Measurements from ENCODE around the gene ASTN1. TPM values are rescaled to one million over a fixed set of nuclear protein-coding genes. Genes with fewer than 3 reads are reported as not detected.

The ASTN1 gene
- total RNA-seq, 6 experiments from 2014 or later = not detected

DNA sequence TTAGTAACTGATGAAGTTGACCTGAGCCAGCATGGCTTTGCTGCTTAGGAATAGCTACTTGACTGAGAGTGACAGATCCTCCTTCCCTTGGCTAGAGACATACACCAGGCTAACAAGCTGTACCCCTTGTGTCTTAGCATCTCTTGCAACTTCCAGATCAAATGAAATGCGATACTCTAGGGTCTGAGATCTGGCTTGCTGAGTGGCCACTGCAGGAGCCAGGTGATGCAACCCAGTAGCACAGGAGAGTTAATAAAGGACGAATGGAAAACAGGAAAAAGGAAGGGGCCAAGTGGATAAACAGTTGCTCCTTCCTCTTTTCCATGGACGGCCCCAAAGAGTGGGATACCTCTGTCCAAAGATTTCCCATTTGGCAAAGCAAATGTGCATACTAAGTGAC is 38.2 kb downstream of the ASTN1 start:
- peaks cover 32% of the 10 kb centered on the region for H3K9me3 Mint-ChIP-seq
- TF ChIP-seq, protein P1, sequence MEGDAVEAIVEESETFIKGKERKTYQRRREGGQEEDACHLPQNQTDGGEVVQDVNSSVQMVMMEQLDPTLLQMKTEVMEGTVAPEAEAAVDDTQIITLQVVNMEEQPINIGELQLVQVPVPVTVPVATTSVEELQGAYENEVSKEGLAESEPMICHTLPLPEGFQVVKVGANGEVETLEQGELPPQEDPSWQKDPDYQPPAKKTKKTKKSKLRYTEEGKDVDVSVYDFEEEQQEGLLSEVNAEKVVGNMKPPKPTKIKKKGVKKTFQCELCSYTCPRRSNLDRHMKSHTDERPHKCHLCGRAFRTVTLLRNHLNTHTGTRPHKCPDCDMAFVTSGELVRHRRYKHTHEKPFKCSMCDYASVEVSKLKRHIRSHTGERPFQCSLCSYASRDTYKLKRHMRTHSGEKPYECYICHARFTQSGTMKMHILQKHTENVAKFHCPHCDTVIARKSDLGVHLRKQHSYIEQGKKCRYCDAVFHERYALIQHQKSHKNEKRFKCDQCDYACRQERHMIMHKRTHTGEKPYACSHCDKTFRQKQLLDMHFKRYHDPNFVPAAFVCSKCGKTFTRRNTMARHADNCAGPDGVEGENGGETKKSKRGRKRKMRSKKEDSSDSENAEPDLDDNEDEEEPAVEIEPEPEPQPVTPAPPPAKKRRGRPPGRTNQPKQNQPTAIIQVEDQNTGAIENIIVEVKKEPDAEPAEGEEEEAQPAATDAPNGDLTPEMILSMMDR (IDR thresholded peaks at IDR 0.05) = no peak
- no peak overlapping the region for H3K4me3 Mint-ChIP-seq
- H3K27me3 Mint-ChIP-seq (ENCODE audit: insufficient read depth) = no peaks in the 10 kb centered on the region
- no peak for DNase-seq
- H3K4me1 Mint-ChIP-seq (ENCODE audit: low read depth) = no peaks in the 10 kb centered on the region
- H3K27ac Mint-ChIP-seq = no peak overlapping the region
- H3K36me3 Mint-ChIP-seq (ENCODE audit: low read depth) = no peaks in the 10 kb centered on the region

DNA sequence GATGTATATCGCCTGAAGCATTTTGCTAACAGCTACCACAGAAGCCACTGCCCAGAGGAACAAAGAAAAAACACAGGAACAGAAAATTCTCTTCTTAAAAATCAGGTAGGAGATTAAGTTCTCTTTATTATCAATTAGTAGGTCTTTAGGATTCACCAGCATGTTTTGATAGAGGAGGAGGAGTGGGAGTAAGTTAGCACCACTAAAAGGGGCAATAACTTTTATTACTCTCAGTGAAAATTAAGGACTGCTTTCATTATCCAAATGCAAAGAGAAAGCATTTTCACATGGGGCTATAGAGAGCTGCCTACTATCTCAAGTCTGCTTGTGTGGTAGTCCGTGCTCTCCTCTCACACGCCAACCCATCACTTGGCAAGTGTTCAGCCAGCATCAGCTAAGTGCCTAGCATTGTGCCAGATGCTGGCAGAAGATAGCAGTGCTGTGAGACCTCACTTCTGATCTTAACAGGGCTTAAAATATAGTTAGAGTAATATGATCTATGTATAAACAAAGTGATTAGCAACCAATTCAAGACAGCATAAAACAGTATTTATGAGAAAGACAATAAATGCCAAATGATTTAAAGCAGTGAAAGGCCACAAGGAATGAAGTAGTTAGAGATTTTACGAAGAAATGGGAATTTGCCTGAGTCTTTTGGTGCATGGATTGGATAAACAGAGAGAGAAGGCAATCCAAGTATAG is 39.8 kb downstream of the ASTN1 start:
- no peak overlapping the region for H3K4me3 Mint-ChIP-seq
- no peaks in the 10 kb centered on the region for H3K27me3 Mint-ChIP-seq (ENCODE audit: insufficient read depth)
- H3K4me1 Mint-ChIP-seq (ENCODE audit: low read depth) = no peaks in the 10 kb centered on the region
- peaks cover 32% of the 10 kb centered on the region for H3K9me3 Mint-ChIP-seq
- no peak overlapping the region for H3K27ac Mint-ChIP-seq
- TF ChIP-seq, protein P1 (IDR thresholded peaks at IDR 0.05) = no peak
- no peak for DNase-seq
- H3K36me3 Mint-ChIP-seq (ENCODE audit: low read depth) = no peaks in the 10 kb centered on the region

DNA sequence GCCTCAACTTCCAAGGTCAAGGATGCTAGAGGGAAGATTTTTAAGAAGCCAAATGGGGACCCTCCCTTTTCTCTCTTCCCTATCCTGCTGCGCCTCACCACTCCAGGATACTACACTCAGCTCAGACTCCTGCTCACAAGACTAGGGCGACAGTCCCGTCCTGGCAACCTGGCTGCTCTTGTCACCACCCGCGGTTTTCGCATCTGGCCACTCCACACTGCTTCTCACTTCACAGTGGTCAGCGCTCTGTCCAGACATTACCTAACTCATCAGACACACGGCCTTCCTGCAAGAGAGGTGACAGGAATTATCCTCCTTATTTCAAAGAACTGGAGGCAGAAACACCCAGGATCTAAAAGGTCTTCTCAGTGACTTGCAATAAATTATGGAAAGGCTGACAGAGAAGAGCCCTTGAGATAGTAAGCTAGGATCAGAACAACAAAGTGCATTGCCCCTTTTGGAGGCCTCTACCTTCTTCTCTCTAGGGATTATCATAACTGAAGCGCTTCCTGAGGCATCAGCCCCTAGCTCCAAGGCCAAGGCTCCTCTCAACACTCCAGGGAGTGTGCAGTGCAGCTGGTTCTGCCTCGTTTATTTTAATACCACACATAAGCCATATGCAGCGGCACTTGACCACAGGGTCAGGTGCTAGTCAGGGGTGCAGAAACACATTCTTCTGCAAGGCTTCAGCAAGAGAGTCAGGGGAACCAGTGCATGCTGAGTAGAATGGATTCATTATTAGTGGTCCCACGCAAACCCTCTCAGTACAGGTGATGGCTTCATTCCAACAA is 41.9 kb downstream of the ASTN1 start:
- Mint-ChIP-seq H3K27me3 (ENCODE audit: insufficient read depth) (no peaks in the 10 kb centered on the region), H3K4me3 (no peak overlapping the region), H3K27ac (no peak overlapping the region), H3K36me3 (ENCODE audit: low read depth) (no peaks in the 10 kb centered on the region), H3K9me3 (peaks cover 25% of the 10 kb centered on the region), H3K4me1 (ENCODE audit: low read depth) (no peaks in the 10 kb centered on the region)
- TF ChIP-seq, protein P1 (IDR thresholded peaks at IDR 0.05) = no peak
- DNase-seq = no peak

DNA sequence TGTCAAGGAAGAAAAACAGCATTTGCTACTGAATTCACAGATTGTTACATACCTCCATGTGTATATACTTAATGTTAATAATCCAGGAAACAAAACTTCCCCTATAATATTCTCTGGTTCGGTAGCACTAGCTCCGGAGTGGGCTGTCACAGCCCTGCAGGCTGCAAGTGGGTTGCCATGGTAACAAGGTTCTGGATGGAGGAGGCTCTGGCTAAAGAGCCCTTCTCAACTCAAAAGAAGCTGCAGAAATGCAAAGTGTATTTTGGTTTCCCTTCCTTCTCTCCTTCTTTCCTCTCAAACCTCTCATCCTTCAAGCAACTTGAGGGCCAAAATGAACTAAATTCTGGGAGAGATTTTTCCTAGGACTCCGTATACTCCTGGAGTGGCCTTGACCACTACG is 45.2 kb downstream of the ASTN1 start:
- Mint-ChIP-seq H3K4me1 (ENCODE audit: low read depth) (no peaks in the 10 kb centered on the region), H3K27me3 (ENCODE audit: insufficient read depth) (no peaks in the 10 kb centered on the region), H3K9me3 (peaks cover 24% of the 10 kb centered on the region), H3K27ac (no peak overlapping the region), H3K36me3 (ENCODE audit: low read depth) (no peaks in the 10 kb centered on the region), H3K4me3 (no peak overlapping the region)
- no peak for DNase-seq
- TF ChIP-seq, protein P1 (IDR thresholded peaks at IDR 0.05) = no peak

DNA sequence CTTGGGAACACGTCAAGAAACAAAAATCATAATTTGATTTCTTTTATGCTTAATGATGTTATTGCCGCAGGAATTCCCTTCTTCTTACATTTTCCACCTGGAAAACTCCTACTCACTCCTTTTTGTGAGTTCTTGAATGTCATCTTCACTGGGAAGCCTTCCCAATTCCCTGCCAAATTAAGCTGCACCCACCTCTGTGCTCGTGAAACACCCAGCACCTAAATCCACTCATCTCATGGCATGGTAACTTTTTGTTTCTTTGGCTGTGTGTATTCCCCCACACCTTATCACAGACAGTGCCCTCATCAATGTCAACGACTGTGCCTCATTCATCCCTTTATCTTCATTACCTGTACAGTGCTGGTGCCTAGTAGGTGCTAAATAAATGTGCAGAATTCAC is 45.6 kb downstream of the ASTN1 start:
- Mint-ChIP-seq H3K36me3 (ENCODE audit: low read depth) (no peaks in the 10 kb centered on the region), H3K4me3 (no peak overlapping the region), H3K27ac (no peak overlapping the region), H3K9me3 (peaks cover 20% of the 10 kb centered on the region), H3K4me1 (ENCODE audit: low read depth) (no peaks in the 10 kb centered on the region), H3K27me3 (ENCODE audit: insufficient read depth) (no peaks in the 10 kb centered on the region)
- TF ChIP-seq, protein P1 (IDR thresholded peaks at IDR 0.05) = no peak
- no peak for DNase-seq

Measured in HFFc6 (cell line).